ENCODE results near the gene TICRR.
A peak's percentile ranks its signal among the peaks of the same experiment; 100 is the strongest.

Gene TICRR

DNA sequence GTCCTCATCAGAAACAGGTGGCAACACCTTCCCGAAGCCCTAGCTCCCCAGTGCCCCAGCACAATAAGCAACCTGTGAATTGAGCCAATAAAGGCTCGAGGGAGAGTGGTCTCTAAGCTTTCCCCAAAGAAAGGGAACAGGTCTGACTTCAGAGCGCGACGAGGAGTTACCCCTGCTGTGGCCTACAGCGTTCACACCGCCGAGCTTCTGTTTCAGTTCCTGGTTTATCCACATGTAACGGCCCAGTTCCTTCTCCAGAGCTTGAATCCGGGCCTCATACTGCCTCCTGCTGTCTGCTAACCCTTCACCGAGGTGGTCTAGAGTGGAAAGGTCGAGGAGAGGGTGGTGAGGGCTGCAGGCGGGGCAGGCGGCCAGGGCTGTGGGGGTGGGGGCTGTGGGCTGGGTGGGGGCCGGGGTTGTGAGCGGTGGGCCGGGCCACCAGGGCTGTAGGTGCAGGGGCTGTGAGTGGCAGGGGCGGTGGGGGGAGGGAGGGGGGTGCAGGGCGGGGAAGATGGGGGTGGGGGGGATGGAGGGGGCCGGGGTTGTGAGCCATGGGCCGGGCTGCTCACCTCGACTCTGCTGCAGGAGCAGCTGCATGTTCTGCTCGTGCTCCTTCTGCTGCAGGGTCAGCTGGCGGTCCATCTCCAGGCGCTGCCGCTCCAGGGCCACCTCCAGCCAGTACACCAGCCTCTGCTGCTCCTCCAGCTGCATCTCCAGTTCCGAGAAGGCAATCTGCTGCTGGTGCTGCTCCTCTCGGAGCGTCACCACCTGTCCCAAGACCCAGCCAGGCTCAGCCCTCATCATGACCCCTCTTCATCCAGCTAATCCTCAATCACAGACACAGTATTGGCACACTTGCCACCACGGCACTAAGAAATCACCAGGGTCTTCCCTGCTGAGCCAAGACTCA lies 53.8 kb downstream of the TICRR start:
- no peak for DNase-seq

DNA sequence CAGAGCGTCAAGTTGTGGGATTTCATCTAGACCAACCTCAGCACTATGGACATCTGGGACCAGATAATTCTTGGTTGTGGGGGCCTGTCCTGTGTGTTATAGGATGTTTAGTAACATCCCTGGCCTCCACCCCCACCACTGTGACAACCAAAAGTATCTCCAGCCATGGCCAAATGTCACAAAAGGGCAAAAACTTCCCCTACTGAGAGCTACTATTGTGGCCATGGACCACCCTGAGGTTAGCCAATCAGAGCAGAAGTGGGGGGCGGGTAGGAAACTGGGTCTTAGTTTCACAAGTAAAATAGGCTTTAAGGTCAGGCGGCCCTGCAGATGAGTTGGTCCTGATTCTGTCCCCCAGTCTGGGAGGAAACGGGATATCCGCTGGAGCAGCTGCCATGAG lies 54.6 kb downstream of the TICRR start:
- no peak for DNase-seq

DNA sequence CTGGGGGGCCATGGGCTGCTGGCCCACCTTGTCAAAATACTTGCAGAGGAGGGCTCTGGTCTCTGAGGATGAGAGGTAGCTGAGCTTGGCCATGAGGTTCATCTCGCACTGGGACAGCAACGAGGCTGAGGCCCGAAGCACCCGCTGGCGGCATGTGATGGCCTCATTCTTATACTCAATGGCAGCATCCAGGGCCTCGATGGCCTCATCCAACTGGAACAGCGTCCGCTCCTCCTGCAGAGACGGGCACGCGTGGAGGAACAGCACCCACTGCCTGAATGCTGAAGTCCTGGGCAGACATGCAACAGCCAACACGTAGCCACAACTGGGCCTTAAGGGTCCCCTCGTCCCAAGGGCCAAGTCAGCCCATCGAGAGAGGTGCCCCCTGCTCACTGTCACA lies 55.0 kb downstream of the TICRR start:
- no peak for DNase-seq

DNA sequence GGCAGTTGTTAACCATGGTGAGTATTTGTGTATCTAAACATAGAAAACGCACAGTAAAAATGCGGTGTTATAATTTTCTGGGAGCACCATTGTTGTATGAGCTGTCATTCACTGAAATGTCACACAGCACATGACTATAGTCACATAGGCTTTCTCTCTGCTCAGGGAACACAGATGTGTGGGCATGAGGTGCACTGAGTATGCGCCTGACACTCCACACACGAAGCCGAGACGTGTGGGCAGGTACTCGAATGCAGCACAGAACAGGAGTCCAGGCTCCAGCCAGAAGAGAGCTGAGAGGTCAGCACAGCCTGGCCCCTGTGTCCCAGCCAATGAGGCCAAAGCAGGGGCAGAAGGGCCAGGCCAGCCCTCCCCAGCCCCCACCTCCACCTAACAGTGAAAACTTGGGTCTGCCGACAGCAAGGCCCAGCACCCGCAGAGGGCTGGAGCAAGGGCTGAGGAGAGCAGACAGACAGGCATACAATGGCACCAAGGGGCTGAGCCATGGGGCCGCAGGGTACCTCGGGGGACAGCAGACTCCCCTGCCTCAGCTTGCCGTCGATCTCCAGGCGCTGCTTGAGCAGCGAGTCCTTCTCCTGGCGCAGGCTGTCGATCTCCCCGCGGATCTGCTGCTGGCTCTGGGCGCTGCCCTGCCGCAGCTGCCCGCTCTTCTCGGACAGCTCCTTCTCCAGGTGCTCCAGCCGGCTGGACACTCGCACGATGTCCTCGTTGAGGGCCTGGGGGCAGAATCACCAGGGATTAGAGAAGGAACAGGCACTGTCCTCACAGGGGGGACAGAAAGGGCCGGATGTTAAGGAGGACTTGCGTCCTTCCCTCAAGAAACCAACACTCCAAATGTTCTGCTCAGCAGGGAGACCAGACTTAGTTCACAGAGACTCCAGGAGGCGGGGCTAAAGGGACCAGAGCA lies 56.0 kb downstream of the TICRR start:
- DNase-seq: no peak

GRCh38 chr15:89631902-89632264 lies 56.6 kb downstream of the TICRR start:
- no peak for DNase-seq

GRCh38 chr15:89632563-89633430 lies 57.5 kb downstream of the TICRR start:
- DNase-seq: no peak

DNA sequence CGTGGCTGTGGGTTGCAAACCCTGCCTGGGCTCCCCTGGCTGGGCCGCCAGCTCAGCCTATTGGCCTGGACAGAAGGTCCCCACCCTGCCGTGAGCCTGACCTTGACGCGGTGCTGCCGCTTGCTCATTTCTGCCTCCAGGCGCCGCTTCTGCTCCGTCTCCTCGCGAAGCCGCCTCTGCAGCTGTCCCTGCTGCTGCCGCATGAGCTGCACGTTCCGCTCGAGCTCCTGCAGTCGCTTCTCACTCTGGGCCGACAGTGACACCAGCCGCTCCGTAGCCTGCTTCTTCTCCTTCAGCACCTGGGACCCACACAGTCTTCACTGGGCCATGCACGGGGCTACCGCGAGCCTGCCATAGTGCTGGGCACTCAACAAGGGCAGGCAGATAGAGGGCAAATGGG lies 58.3 kb downstream of the TICRR start:
- no peak for DNase-seq

DNA sequence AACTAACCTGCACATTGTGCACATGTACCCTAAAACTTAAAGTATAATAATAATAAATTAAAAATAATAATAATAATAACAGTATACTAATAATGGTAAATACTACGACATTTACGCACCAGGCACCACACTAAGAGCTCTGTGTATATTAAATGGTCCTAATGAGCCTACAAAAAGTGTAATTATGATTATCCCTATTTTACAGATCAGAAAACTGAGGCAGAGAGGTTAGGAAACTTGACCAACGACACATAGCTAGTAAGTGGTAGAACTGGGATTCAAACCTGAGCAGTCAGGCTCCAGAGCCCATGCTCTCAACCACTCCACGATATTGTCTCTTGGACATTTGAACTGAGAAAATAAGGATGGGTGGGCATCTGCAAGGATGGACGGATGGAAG lies 65.0 kb downstream of the TICRR start:
- no peak for DNase-seq

GRCh38 chr15:89641053-89641452 lies 65.8 kb downstream of the TICRR start:
- no peak for DNase-seq

DNA sequence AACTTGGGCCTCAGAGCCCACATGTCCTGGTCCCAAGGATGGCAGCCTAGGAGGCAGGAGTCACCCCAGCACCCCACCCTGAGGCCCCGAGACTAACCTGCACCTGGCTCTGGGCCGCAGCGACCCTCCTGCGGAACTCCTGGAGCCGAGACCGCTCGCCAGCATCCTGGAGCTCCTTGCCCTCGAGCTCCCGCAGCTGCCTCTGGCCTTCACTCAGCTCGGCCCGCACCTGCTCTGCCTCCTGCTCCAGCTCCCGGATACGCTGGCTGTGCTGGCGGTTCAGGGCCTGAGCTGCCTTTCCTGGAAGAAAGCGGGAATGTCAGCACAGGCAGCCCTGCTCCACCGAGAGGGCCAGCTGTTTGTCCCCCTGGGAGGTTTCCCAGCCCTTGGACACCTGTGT lies 66.8 kb downstream of the TICRR start:
- no peak for DNase-seq

DNA sequence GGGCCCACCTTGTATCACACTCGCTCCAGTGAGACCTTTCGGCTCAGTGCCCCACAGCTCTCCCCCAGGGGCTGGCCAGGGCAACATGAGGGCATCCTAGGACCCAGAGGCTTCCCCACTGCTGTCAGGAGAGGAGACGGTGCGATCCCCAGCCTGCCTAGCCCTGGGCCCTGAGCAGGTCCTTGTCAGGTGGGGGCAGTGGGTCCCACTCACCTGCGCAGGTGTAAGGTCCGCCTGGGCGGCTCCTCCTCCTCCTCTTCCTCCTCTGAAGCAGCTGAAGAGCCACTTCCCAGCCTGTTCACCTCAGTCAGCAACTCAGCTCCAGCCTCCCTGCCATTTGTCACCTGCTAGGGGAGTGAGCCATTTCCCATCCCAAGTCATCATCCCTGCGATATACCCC lies 70.4 kb downstream of the TICRR start:
- no peak for DNase-seq

DNA sequence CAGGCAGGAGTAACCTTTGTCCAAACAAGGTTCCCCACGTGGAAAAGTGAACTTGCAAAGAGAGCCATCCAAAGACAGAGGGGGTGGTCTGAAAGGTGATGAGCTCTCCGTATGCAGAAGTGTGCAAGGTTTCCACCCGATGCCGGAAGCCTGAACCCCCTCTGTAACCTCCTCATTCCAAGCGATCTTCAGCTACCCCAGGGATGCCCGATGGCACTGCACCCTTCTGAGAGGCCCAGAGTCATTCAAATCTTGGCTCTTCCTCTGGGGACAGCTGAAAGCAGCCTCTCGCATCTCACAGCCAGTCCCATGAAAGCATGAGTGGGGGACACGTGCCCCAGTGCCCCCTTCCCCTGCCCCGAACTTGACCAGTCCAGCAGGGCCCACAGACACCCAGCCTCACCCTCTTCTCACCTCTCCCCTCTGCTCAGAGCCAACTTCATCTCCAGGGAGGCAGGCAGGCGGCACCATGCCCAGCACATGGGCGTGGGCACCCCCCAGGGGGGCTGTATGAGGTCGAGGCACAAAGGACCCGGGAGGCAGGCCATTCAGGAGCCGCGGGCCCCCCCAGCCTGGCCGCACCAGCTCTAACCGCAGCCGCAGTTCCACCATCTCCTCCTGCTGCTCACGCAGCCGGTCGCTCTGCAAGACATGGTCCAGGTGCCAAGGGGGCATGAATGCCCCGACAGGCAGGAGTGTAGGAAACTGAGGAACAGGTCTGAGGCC lies 71.3 kb downstream of the TICRR start:
- no peak for DNase-seq

DNA sequence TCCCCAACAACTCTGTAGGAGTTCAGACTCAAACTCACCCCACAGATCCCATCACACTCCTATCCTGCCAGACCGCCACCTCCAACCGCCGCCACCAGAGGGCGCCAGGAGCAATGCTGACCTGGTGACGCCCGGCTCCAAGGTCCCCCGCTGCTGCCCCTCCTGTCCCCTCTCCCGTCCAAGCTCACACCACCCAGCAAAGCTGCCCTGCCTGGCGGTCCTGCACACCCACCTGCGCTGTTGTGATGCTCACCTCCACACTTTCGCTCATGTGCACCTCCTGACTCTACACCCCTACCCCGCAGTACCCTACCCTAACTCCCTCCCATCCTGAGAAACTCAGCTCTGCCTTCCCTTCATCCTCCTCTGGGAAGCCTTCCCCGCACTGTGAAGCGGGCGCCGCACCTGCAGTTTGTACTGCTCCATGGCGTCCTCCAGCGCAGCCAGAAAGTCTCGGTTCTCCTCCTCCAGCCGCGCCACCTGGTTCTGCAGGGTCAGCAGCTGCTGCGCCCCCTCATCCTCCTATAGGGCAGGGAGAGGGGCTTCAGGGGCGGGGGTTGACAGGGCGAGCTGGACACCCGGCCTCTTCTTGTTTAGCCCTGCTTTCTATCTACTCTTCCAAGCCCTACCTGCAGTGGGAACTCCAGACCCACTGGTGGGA lies 72.1 kb downstream of the TICRR start:
- peak; percentile 32 to 45 for DNase-seq

DNA sequence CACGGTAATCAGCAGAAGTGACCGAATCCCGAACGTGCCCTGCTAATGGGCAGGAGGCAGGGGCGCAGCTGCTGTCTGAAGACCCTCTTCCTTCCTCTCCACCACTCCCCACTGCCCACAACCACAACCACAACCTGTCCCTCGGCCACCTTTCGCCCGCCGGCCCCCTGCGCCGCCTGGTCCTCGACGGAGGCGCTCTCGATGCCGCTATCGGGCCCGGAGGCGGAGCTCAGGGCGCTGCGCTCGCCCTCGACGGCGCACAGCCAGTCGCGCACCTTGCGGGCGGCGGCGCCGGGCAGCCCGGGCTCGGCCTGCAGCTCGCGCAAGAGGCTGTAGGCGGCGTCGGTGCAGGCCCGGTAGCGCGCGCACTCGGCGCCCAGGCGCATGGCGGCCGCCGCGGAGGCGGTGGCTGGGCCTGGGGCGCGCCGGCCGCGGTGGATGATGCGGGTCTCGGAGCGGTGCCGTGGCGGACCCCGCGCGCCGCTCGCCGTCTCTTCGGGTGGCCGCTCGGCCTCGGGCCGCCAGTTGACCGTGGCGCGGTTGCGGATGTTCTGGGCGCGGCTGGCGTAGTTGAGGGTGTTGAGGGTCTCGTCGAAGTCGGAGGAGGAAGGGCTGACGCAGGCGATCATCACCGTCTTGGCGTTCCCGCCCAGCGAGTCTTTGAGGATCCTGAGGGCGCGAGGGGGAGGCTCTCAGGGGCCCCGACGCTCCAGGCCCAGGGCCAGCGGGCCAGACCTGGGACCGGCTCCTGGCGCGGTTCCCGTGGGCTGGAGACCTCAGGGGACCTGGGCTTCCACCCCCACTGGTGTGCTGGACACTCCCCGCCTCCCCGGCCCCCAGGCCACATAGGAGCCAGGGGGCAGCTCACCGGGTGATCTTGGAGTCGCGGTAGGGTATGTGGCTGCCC lies 73.1 kb downstream of the TICRR start:
- DNase-seq: no peak

DNA sequence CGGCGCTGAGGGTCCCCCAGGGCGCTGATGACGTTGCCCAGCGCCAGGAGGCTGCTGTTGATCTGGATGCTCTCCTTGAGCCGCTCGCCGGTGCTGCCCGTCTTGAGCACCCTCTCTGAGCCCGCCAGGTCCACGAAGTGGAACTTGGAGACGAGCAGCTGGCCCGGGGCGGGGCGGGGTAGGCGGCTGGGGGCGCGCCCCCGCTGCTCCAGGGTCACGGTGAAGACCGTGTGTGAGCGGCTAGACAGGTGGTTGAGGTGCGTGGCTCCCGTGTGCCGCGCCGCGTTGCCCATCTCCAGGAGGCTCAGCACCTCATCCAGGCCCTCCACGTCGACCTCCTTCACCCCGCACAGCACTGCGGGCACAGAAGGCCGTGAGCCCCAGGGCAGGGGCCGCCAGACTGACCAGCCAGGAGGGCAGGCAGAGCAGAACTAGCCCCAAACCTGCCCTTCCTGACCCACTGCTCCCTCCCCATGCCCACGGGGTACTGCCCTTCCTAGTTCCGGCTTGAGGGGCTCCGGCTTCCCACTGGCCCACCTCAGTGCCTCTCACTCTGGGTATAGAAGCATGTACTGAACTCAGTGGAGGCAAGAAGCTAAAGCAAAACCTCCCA lies 73.8 kb downstream of the TICRR start:
- DNase-seq: no peak

DNA sequence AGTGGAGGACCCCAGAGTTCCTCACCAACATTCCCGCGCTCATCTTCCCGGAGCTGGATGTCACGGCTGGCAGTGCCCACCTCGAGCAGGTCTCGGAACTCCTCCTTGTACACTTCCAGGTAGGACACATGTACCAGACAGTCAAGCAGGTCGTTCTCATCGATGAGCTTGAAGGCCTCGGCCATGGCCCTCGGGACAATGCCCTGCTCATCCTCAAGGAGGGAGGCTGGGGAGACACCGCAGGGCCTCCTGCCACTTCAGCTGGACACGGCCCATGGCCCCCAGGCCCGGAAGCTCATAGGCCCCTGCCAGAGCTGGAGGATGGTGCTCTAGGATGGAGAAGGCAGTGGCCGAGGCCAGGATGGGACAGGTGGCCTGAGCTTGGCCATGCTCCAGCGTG lies 74.4 kb downstream of the TICRR start:
- DNase-seq: no peak

DNA sequence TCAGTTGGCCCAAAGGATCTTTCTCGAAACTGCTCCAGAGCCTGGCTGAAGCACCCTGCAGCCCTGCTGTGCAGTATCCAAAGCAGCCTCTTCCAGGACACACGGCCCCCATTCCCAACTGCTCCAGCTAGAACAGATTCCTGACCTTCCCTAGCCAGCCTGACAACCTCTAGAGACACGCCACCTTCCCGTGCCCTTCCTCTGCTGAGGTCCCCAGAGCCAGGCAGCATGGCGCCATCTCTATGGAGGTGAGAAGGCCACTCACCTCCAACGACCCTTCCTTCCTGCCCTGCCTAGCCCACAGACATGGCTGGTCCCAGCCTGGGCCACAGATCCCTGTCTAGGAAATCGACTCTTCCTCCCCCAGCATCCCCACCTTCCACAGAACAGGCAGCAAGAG lies 76.9 kb downstream of the TICRR start:
- no peak for DNase-seq

DNA sequence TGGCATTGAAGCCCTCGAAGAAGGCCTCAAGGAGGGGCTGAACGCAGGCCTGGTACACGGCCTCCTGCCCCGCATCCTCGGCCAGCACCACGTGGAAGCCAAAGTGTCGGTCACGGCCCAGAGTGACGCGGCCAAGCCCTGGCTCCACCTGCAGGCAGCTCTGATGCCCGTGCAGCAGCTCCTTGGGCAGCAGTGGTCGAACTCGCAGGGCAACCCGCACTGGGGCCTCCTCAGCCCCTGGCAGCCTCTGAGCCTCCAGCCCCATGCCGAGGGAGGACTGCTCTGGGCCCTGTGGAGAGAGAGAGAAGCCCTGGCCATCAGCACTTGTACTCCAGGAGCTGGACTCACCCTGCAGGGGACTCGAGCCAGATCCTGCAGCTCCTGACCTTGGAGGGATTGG lies 77.4 kb downstream of the TICRR start:
- DNase-seq: no peak

- DNase-seq: no peak
These were observed 78.3 kb downstream of the TICRR start for GRCh38 chr15:89653578-89653977.

DNA sequence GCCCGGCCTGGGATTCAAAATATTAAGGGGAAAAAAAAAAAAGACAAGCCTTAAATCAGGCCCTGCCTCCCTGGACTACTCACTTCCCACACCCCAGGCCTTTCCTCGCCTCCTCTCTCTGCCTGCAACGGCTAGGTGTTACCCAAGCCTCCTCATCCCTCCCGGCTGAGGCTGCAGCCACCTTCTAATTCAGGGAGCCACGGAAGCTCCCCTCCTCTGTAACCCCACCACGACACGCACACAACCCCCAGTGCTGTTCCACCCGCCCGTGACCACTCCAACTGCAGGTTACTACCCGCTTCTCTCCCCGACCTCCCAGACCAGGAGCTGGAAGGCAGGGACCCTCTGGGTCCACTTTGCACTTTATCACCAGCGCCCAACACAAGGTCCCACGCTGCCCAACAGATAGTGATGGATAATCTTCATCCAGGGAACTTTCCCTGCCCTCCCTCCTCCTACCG lies 79.1 kb downstream of the TICRR start:
- DNase-seq: no peak
